NB4 (cell line): ENCODE data around the gene OTULINL.

Experiments
- POLR2A ChIP-seq: IDR thresholded peaks from 2 replicates; pipeline ENCODE4 v1.6.1; 2011; ENCODE audit warnings: mild to moderate bottlenecking; ENCODE audit not compliant: insufficient read length; ENCODE audit errors: extremely low read depth
- TF ChIP-seq, protein P1 (sequence below): IDR thresholded peaks from one replicate; pipeline ENCODE4 v1.5.1; 2012; ENCODE audit warnings: low read depth, low read length

DNA sequence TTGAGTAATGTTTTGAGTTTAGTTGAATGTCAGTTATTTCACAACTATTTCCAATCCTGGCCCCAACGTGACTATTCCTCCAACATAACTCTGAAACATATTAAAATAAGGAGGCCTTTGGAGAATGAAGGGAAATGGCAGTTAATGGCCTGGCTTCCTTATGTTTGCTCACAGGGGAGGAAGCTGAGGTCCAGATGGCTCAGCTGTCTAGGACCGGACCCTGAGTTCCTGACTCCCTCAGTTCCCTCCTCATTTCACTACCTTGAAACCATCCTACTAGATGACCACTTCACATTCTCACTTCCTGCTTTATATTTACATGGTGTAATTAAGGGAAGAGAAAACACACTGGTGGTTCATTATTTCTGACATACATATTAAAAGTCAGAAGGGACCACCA, 6.6 kb downstream of the OTULINL start:
- TF ChIP-seq POLR2A, result no peak
- TF ChIP-seq, protein P1, sequence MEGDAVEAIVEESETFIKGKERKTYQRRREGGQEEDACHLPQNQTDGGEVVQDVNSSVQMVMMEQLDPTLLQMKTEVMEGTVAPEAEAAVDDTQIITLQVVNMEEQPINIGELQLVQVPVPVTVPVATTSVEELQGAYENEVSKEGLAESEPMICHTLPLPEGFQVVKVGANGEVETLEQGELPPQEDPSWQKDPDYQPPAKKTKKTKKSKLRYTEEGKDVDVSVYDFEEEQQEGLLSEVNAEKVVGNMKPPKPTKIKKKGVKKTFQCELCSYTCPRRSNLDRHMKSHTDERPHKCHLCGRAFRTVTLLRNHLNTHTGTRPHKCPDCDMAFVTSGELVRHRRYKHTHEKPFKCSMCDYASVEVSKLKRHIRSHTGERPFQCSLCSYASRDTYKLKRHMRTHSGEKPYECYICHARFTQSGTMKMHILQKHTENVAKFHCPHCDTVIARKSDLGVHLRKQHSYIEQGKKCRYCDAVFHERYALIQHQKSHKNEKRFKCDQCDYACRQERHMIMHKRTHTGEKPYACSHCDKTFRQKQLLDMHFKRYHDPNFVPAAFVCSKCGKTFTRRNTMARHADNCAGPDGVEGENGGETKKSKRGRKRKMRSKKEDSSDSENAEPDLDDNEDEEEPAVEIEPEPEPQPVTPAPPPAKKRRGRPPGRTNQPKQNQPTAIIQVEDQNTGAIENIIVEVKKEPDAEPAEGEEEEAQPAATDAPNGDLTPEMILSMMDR, result no peak
